Measurements from ENCODE around the gene ITGB1.
"Not testable (repeated sequence)": the region's sequence is repeated elsewhere in the genome, so short reads cannot be mapped to it uniquely, and the experiment has no call there.

Gene ITGB1

GRCh38 chr10:32958085-32959005, at the start of gene ITGB1:
Gene ITGB1, minus strand, starts transcription at chr10:32958230. Its CDS starts 22,672 bp downstream, at chr10:32935558.
- in situ Hi-C loops (cut with HindIII; ENCODE audit: low sequenced_read_pairs), result no loop called here

- in situ Hi-C loops (cut with HindIII; ENCODE audit: low sequenced_read_pairs), result loop anchor here (5.0 kb wide), 1 partner anchor 74 kb away; no protein-coding TSS in a partner anchor
These were observed 48.4 kb upstream of the ITGB1 start for GRCh38 chr10:33006342-33006887.

GRCh38 chr10:33005322-33006301, 47.6 kb upstream of the ITGB1 start:
- in situ Hi-C loops (cut with HindIII; ENCODE audit: low sequenced_read_pairs), result loop anchor here (5.0 kb wide), 1 partner anchor 73 kb away; no protein-coding TSS in a partner anchor

DNA sequence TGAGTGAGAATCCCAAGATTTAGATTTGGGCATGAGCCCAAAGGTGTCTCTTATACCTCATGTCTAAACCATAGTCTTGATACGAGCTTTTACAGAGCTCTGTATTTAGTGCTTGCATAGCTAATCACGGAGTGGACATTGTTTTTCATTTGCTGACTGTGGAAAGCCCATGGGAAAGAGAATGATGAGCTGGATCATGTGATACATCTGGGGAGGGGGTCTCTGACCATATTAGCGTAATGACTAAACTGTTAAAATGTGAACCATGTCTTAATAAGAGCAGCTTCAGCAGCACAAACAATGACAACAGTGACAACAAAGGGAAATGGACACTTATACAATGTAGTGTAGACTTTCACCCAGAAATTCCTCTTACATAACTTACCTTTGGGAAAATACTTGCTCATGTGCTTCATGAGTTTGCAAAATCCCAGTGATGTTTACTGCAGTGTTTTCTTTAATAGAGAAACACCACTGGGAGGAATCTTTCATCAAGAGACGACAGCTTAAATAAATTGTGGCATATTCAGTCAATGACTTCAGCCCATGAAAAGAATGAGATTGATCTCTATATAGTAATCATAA, 44.0 kb upstream of the ITGB1 start:
- in situ Hi-C loops (cut with HindIII; ENCODE audit: low sequenced_read_pairs), result no loop called here

DNA sequence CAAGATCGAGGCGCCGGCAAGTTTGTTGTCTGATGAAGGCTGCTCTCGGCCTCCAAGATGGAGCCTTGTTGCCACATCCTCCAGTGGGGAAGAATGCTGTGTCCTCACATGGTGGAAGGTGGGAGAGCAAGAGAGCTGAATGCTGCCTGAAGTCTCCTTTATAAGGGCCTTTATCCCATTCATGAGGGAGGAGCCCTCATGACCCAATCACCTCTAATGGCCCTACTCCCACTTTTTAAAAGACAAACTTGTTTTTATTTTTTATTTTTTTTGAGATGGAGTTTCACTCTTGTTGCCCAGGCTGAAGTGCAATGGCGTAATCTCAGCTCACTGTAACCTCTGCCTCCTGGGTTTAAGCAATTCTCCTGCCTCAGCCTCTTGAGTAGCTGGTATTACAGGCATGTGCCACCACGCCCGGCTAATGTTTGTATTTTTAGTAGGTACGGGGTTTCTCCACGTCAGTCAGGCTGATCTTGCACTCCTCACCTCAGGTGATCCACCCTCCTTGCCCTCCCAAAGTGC, 40.1 kb upstream of the ITGB1 start:
- in situ Hi-C loops (cut with HindIII; ENCODE audit: low sequenced_read_pairs), result not testable (repeated sequence)

GRCh38 chr10:32995751-32996150, 37.7 kb upstream of the ITGB1 start:
- in situ Hi-C loops (cut with HindIII; ENCODE audit: low sequenced_read_pairs), result no loop called here

DNA sequence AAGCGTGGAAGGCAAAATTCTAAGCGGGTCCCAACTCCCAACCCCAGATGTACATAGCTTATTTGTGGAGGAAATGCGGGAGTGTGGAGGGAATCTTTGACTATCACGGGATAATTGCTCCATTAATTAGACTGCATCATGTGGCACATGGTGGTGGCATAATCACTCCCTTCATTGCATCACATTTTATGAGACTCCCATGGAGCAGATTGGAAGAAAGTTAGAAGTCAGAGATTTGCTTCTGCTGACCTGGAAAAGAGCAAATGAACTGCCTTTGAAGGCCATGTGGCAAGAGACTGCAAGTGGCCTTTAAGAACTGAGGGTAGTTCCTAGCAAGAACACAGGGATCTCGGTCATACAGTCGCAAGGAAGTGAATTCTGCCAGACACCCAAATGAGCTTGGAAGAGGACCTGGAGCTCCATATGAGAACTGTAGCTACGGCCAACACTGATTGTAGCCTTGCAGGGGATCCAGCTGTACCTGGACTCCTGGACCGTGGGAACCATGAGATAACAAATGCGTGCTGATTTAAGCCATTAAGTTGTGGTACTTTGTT, 37.1 kb upstream of the ITGB1 start:
- in situ Hi-C loops (cut with HindIII; ENCODE audit: low sequenced_read_pairs), result no loop called here

DNA sequence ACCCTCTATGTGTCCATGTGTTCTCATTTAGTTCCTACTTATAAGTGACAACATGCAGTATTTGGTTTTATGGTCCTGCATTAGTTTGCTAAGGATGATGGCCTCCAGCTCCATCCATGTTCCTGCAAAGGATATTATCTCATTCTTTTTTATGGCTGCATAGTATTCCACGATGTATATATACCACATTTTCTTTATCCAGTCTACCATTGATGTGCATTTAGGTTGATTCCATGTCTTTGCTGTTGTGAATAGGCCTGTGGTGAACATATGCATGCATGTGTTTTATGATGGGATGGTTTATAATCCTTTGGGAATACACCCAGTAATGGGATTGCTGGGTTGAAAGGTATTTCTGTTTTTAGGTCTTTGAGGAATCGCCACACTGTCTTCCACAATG, 36.6 kb upstream of the ITGB1 start:
- in situ Hi-C loops (cut with HindIII; ENCODE audit: low sequenced_read_pairs), result not testable (repeated sequence)

DNA sequence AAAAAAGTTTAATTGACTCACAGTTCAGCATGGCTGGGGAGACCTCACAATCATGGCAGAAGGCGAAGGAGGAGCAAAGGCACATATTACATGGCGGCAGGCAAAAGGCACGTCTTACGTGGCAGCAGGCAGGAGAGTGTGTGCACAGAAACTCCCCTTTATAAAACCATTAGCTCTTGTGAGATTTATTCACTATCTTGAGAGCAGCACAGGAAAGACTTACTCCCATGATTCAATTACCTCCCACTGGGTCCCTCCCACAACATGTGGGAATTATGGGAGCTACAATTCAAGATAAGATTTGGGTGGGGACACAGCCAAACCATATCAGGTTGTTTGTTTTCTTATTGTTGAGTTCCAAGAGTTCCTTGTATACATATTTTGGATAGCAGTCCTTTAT, 34.3 kb upstream of the ITGB1 start:
- in situ Hi-C loops (cut with HindIII; ENCODE audit: low sequenced_read_pairs), result not testable (repeated sequence)

- in situ Hi-C loops (cut with HindIII; ENCODE audit: low sequenced_read_pairs), result no loop called here
These were observed 32.8 kb upstream of the ITGB1 start for GRCh38 chr10:32990811-32991210.

DNA sequence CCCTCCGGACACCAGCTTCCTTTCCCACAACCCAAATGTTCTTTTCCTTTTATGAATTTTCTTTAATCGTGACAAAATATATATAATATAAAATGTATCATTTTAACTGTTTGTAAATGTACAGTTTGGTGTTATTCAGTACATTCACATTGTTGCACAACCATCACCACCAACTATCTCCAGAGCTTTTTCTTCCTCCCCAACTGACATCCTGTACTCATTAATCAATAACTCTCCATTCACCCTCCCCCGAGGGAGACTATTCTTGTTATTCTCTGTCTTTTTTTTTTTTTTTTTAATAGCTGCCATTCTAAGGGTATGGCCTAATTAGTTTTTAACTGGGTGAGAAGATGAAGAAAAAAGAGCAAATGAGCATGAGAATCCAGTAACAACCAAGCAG, 30.6 kb upstream of the ITGB1 start:
- in situ Hi-C loops (cut with HindIII; ENCODE audit: low sequenced_read_pairs), result loop anchor here (5.0 kb wide), 1 partner anchor 36 kb away; no protein-coding TSS in a partner anchor

- in situ Hi-C loops (cut with HindIII; ENCODE audit: low sequenced_read_pairs), result loop anchor here (5.0 kb wide), 1 partner anchor 35 kb away; no protein-coding TSS in a partner anchor
These were observed 29.1 kb upstream of the ITGB1 start for GRCh38 chr10:32987172-32987571.

GRCh38 chr10:32985775-32986350, 27.8 kb upstream of the ITGB1 start:
- in situ Hi-C loops (cut with HindIII; ENCODE audit: low sequenced_read_pairs), result loop anchor here (5.0 kb wide), 1 partner anchor 34 kb away; no protein-coding TSS in a partner anchor

- in situ Hi-C loops (cut with HindIII; ENCODE audit: low sequenced_read_pairs), result loop anchor here (5.0 kb wide), 1 partner anchor 33 kb away; no protein-coding TSS in a partner anchor
These were observed 27.3 kb upstream of the ITGB1 start for GRCh38 chr10:32985341-32985764.

GRCh38 chr10:32984003-32984600, 26.1 kb upstream of the ITGB1 start:
- in situ Hi-C loops (cut with HindIII; ENCODE audit: low sequenced_read_pairs), result no loop called here

GRCh38 chr10:32982911-32983909, 25.2 kb upstream of the ITGB1 start:
- in situ Hi-C loops (cut with HindIII; ENCODE audit: low sequenced_read_pairs), result no loop called here

DNA sequence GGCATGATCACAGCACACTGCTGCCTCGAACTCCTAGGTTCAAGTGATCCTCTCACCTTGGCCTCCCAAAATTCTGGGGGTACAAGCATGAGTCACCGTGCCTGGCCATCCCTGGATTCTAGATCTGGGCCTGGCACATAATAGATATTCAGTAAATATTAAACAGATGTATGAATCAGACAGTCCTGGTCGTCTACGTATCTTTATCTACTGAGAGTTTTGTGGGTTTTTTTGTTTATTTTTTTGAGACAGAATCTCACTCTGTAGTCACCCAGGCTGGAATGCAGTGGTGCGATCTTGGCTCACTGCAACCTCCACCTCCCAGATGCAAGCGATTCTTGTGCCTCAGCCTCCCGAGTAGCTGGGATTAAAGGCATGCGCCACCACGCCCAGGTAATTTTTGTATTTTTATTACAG, 24.3 kb upstream of the ITGB1 start:
- in situ Hi-C loops (cut with HindIII; ENCODE audit: low sequenced_read_pairs), result no loop called here

DNA sequence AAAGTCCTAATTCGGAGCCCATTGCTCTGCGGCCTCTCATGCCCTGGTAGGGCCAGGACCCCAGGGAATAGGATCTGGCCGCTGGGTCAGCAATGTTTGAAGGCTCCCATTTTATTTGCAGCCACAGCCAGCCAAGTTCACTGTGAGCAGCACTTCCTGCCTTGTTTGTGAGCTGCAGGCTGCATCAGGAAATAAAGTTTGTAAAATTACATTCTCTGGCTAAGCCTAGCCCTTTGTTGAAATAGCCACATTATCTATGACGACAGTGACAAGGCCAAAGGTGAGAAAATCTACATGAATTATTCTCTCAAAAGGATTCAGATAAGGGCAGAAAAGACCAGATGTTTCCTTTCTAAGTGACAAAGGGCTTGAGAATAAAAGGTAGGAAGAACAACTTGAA, 23.7 kb upstream of the ITGB1 start:
- in situ Hi-C loops (cut with HindIII; ENCODE audit: low sequenced_read_pairs), result no loop called here

Data from endothelial cell of hepatic sinusoid (primary cell).